HepG2 (cell line): ENCODE data around the gene RPUSD3. TPM values are rescaled to one million over a fixed set of nuclear protein-coding genes. Genes with fewer than 3 reads are reported as not detected.

ENCODE experiments used
- CBFB ChIP-seq: sonication (generic); formaldehyde crosslinking; IDR thresholded peaks from 2 replicates; pipeline ENCODE4 v1.4.0; 2020; ENCODE audit warnings: missing genetic modification reagents
- FOSL1 ChIP-seq: sonication (generic); formaldehyde crosslinking; IDR thresholded peaks from 2 replicates; pipeline ENCODE4 v1.9.0; 2021; ENCODE audit warnings: missing genetic modification reagents, borderline replicate concordance
- GFI1 ChIP-seq: sonication (generic); formaldehyde crosslinking; IDR thresholded peaks from 2 replicates; pipeline ENCODE4 v1.5.0; 2020; ENCODE audit warnings: missing genetic modification reagents, mild to moderate bottlenecking, borderline replicate concordance
- HCFC1 ChIP-seq: fragments of 150-350 bp; IDR thresholded peaks from 2 replicates; pipeline ENCODE4 v1.6.1; 2014; ENCODE audit warnings: low read depth, low read length
- HNRNPK ChIP-seq: fragments of 200-400 bp; formaldehyde crosslinking; IDR thresholded peaks from 2 replicates; pipeline ENCODE4 v1.6.1; 2018; ENCODE audit warnings: low read length, low read depth, moderate library complexity, mild to moderate bottlenecking; ENCODE audit not compliant: poor library complexity, severe bottlenecking
- NCOR1 ChIP-seq: fragments of 200-600 bp; sonication (generic); IDR thresholded peaks from 2 replicates; pipeline ENCODE4 v1.7.0; 2017; ENCODE audit warnings: antibody characterized with exemption, low read length, borderline replicate concordance
- RAD51 ChIP-seq: fragments of 450-650 bp; IDR thresholded peaks from 2 replicates; pipeline ENCODE4 v1.6.1; 2016; ENCODE audit warnings: borderline replicate concordance
- RBFOX2 ChIP-seq: fragments of 200-400 bp; formaldehyde crosslinking; IDR thresholded peaks from 2 replicates; pipeline ENCODE4 v1.6.1; 2017; ENCODE audit warnings: low read depth, mild to moderate bottlenecking, low read length
- SIX4 ChIP-seq: sonication (generic); formaldehyde crosslinking; IDR thresholded peaks from 2 replicates; pipeline ENCODE4 v1.4.0; 2020; ENCODE audit warnings: missing genetic modification reagents
- SP1 ChIP-seq, 2 experiments: fragments of 450-650 bp in 1 of 2; sonication (generic) in 1 of 2; formaldehyde crosslinking in 1 of 2; IDR thresholded peaks; 2 replicates each; pipeline versions ENCODE4 v1.4.0 to v1.6.1; 2016 to 2020; ENCODE audit warnings: missing genetic modification reagents in 1 of 2
- THAP11 ChIP-seq: IDR thresholded peaks from 2 replicates; pipeline ENCODE4 v1.6.1; 2016; ENCODE audit warnings: missing biosample characterization, missing genetic modification reagents
- YY1 ChIP-seq: IDR thresholded peaks from 2 replicates; pipeline ENCODE4 v1.6.1; 2011; ENCODE audit warnings: low read length, low read depth, moderate library complexity, mild to moderate bottlenecking; ENCODE audit not compliant: insufficient read depth, insufficient replicate concordance
- ZBTB7B ChIP-seq: sonication (generic); formaldehyde crosslinking; IDR thresholded peaks from 2 replicates; pipeline ENCODE4 v1.4.0; 2020; ENCODE audit warnings: missing genetic modification reagents
- ZFP41 ChIP-seq: sonication (generic); formaldehyde crosslinking; IDR thresholded peaks from 2 replicates; pipeline ENCODE4 v1.4.0; 2020; ENCODE audit warnings: mild to moderate bottlenecking, missing genetic modification reagents, borderline replicate concordance
- ZNF7 ChIP-seq: IDR thresholded peaks from 2 replicates; pipeline ENCODE4 v1.6.1; 2016; ENCODE audit warnings: missing biosample characterization, missing genetic modification reagents
- ZNF792 ChIP-seq: IDR thresholded peaks from 2 replicates; pipeline ENCODE4 v1.6.1; 2016
- polyA plus RNA-seq, 8 experiments: library from polyadenylated mRNA; depleted of rRNA in 3 of 8; stranded (reverse) in 7 of 8; unstranded in 1 of 8; fragments of >200 nt; fragmentation: Illumina TruSeq in 4 of 8; extraction: Trizol in 4 of 8; gene quantifications; 2 replicates each; pipeline versions ENCODE4 v1.2.1 to v1.2.3, GENCODE V29; 2011 to 2016; ENCODE audit warnings: low read depth in 4 of 8, missing spikeins in 1 of 8, mixed read lengths in 1 of 8; ENCODE audit not compliant: insufficient read depth in 1 of 8
- total RNA-seq, 5 experiments: library from RNA; depleted of rRNA; stranded (reverse); fragments of >200 nt; fragmentation: Illumina TruSeq; extraction: Trizol; gene quantifications; 2 replicates each; pipeline ENCODE4 v1.2.3, GENCODE V29; 2016; ENCODE audit warnings: low read depth in 1 of 5
- TF ChIP-seq, protein P1 (sequence below): sonication (generic); formaldehyde crosslinking; IDR thresholded peaks from 2 replicates; pipeline ENCODE4 v1.4.0; 2020; ENCODE audit warnings: missing genetic modification reagents
- TF ChIP-seq, protein P2 (sequence below): sonication (generic); formaldehyde crosslinking; IDR thresholded peaks from 2 replicates; pipeline ENCODE4 v1.4.0; 2020; ENCODE audit warnings: missing genetic modification reagents, borderline replicate concordance
- TF ChIP-seq, protein P3 (sequence below): sonication (generic); formaldehyde crosslinking; IDR thresholded peaks from 2 replicates; pipeline ENCODE4 v1.4.0; 2020; ENCODE audit warnings: missing genetic modification reagents
- TF ChIP-seq, protein P4 (sequence below): sonication (generic); formaldehyde crosslinking; IDR thresholded peaks from 2 replicates; pipeline ENCODE4 v1.9.0; 2021; ENCODE audit warnings: missing genetic modification reagents, borderline replicate concordance

RPUSD3 gene
- total and polyA plus RNA-seq, 2 of the 13 experiments (the other 11 are each of a cell fraction or from before 2014, with no cell fraction given), result 32.1 to 48.7 TPM

DNA sequence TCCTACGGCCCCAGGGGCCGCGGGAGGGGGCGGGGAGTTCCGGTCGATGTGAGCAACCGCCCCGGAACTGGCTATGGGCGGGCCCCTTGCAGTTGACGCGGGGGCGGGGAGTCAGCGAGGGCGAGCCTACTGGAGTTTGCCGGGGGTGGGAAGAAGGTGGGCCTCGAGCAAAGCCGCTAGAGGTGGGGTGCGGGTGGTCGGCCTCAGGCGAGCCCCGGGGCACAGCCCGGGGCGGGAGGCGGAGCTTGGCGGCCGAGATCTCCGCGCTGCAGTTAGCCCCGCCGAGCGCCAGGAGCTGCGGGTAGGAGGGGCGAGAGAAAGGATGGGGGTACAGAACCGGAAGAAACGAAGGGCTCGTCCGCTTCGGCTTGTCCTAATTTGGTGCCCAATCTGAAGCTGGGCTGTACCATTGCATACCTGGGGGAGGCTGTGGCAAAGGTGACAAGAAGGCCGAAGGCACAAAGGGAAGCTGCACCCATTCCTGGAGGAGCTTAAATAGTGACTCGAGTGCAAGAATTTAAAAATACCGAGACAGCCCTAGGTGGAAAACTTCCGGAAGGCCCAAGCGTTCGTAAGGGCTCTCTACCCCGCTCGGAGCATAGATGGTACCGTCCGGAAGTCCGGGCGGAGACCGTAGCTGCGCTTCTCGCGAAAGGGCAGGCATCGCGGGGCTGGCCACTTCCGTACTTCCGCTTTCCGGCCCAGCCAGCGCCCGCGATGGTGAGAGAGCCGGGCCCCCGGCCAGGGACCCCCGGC lies 51.2 kb downstream of the RPUSD3 start, which contains the start of the genes ARPC4 and TADA3 (continued):
- no peak for TF ChIP-seq FOSL1
- TF ChIP-seq YY1, result peak; percentile 34
- TF ChIP-seq, protein P1, sequence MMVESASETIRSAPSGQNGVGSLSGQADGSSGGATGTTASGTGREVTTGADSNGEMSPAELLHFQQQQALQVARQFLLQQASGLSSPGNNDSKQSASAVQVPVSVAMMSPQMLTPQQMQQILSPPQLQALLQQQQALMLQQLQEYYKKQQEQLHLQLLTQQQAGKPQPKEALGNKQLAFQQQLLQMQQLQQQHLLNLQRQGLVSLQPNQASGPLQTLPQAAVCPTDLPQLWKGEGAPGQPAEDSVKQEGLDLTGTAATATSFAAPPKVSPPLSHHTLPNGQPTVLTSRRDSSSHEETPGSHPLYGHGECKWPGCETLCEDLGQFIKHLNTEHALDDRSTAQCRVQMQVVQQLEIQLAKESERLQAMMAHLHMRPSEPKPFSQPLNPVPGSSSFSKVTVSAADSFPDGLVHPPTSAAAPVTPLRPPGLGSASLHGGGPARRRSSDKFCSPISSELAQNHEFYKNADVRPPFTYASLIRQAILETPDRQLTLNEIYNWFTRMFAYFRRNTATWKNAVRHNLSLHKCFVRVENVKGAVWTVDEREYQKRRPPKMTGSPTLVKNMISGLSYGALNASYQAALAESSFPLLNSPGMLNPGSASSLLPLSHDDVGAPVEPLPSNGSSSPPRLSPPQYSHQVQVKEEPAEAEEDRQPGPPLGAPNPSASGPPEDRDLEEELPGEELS, result no peak
- peak; percentile 4; the same call in 1 of the 2 replicates for TF ChIP-seq ZNF7
- TF ChIP-seq, protein P2, sequence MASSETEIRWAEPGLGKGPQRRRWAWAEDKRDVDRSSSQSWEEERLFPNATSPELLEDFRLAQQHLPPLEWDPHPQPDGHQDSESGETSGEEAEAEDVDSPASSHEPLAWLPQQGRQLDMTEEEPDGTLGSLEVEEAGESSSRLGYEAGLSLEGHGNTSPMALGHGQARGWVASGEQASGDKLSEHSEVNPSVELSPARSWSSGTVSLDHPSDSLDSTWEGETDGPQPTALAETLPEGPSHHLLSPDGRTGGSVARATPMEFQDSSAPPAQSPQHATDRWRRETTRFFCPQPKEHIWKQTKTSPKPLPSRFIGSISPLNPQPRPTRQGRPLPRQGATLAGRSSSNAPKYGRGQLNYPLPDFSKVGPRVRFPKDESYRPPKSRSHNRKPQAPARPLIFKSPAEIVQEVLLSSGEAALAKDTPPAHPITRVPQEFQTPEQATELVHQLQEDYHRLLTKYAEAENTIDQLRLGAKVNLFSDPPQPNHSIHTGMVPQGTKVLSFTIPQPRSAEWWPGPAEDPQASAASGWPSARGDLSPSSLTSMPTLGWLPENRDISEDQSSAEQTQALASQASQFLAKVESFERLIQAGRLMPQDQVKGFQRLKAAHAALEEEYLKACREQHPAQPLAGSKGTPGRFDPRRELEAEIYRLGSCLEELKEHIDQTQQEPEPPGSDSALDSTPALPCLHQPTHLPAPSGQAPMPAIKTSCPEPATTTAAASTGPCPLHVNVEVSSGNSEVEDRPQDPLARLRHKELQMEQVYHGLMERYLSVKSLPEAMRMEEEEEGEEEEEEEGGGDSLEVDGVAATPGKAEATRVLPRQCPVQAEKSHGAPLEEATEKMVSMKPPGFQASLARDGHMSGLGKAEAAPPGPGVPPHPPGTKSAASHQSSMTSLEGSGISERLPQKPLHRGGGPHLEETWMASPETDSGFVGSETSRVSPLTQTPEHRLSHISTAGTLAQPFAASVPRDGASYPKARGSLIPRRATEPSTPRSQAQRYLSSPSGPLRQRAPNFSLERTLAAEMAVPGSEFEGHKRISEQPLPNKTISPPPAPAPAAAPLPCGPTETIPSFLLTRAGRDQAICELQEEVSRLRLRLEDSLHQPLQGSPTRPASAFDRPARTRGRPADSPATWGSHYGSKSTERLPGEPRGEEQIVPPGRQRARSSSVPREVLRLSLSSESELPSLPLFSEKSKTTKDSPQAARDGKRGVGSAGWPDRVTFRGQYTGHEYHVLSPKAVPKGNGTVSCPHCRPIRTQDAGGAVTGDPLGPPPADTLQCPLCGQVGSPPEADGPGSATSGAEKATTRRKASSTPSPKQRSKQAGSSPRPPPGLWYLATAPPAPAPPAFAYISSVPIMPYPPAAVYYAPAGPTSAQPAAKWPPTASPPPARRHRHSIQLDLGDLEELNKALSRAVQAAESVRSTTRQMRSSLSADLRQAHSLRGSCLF (CRISPR knock-in tag), result no peak
- TF ChIP-seq THAP11 (CRISPR knock-in tag), result peak; percentile 80
- no peak; the same call in 1 of the 2 replicates for TF ChIP-seq GFI1 (CRISPR knock-in tag)
- TF ChIP-seq HNRNPK, result peak; percentile 81
- no peak for TF ChIP-seq ZNF792 (CRISPR knock-in tag)
- no peak for TF ChIP-seq SIX4 (CRISPR knock-in tag)
- TF ChIP-seq ZBTB7B, result peak; percentile 62; the same call in 1 of the 2 replicates
- TF ChIP-seq RAD51, result no peak
- TF ChIP-seq ZFP41, result no peak
- TF ChIP-seq RBFOX2, result peak; percentile 97
- peak; percentile 36; the same call in 1 of the 2 replicates for TF ChIP-seq HCFC1
- TF ChIP-seq SP1 (IDR thresholded peaks at IDR 0.05), result no peak
- peak; percentile 27; the same call in 1 of the 2 replicates for TF ChIP-seq SP1 (CRISPR knock-in tag; IDR thresholded peaks at IDR 0.05)
- TF ChIP-seq CBFB, result peak; percentile 22; the same call in 1 of the 2 replicates
- TF ChIP-seq NCOR1, result no peak
- TF ChIP-seq, protein P3, sequence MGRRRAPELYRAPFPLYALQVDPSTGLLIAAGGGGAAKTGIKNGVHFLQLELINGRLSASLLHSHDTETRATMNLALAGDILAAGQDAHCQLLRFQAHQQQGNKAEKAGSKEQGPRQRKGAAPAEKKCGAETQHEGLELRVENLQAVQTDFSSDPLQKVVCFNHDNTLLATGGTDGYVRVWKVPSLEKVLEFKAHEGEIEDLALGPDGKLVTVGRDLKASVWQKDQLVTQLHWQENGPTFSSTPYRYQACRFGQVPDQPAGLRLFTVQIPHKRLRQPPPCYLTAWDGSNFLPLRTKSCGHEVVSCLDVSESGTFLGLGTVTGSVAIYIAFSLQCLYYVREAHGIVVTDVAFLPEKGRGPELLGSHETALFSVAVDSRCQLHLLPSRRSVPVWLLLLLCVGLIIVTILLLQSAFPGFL (CRISPR knock-in tag), result no peak
- TF ChIP-seq, protein P4, sequence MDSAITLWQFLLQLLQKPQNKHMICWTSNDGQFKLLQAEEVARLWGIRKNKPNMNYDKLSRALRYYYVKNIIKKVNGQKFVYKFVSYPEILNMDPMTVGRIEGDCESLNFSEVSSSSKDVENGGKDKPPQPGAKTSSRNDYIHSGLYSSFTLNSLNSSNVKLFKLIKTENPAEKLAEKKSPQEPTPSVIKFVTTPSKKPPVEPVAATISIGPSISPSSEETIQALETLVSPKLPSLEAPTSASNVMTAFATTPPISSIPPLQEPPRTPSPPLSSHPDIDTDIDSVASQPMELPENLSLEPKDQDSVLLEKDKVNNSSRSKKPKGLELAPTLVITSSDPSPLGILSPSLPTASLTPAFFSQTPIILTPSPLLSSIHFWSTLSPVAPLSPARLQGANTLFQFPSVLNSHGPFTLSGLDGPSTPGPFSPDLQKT, result peak; percentile 97; the same call in 1 of the 2 replicates
